Glutamatergic neuron (in vitro differentiated cells): ENCODE measurements around the gene FUT3. TPM values are rescaled to one million over a fixed set of nuclear protein-coding genes. Genes with fewer than 3 reads are reported as not detected.

Source experiments
- DNase-seq: peaks from one replicate; pipeline ENCODE4 v3.0.0; 2022
- H3K27ac Mint-ChIP-seq: one replicate; pipeline ENCODE4 v1.8.0; 2020; ENCODE audit warnings: mild to moderate bottlenecking, mixed read lengths, inconsistent platforms; ENCODE audit not compliant: unreplicated experiment
- H3K27me3 Mint-ChIP-seq: one replicate; pipeline ENCODE4 v1.8.0; 2020; ENCODE audit warnings: mild to moderate bottlenecking, moderate library complexity, mixed read lengths, inconsistent platforms; ENCODE audit not compliant: unreplicated experiment
- H3K36me3 Mint-ChIP-seq: one replicate; pipeline ENCODE4 v1.8.0; 2020; ENCODE audit warnings: mild to moderate bottlenecking, mixed read lengths, inconsistent platforms; ENCODE audit not compliant: unreplicated experiment
- H3K4me1 Mint-ChIP-seq: one replicate; pipeline ENCODE4 v1.8.0; 2020; ENCODE audit warnings: mild to moderate bottlenecking, low read depth, mixed read lengths, inconsistent platforms; ENCODE audit not compliant: unreplicated experiment
- H3K4me3 Mint-ChIP-seq: one replicate; pipeline ENCODE4 v1.8.0; 2020; ENCODE audit warnings: mild to moderate bottlenecking, mixed read lengths, inconsistent platforms; ENCODE audit not compliant: unreplicated experiment
- H3K9me3 Mint-ChIP-seq: one replicate; pipeline ENCODE4 v1.8.0; 2020; ENCODE audit warnings: mild to moderate bottlenecking, moderate library complexity, mixed read lengths, inconsistent platforms; ENCODE audit not compliant: unreplicated experiment
- CTCF ChIP-seq: fragments of 200-600 bp; sonication (generic); IDR thresholded peaks from one replicate; pipeline ENCODE4 v1.5.0; 2021; ENCODE audit not compliant: partially characterized antibody, unreplicated experiment
- total RNA-seq: library from RNA; stranded (reverse); fragmentation: NEBNext Ultra II Directional; extraction: Animal tissue kit (Norgen Biotek cat#: 25700); gene quantifications from one replicate; pipeline ENCODE4 v1.2.1, GENCODE V29; 2021; ENCODE audit not compliant: unreplicated experiment

FUT3 gene
- total RNA-seq, 1 donor from 2014 or later, result not detected

DNA sequence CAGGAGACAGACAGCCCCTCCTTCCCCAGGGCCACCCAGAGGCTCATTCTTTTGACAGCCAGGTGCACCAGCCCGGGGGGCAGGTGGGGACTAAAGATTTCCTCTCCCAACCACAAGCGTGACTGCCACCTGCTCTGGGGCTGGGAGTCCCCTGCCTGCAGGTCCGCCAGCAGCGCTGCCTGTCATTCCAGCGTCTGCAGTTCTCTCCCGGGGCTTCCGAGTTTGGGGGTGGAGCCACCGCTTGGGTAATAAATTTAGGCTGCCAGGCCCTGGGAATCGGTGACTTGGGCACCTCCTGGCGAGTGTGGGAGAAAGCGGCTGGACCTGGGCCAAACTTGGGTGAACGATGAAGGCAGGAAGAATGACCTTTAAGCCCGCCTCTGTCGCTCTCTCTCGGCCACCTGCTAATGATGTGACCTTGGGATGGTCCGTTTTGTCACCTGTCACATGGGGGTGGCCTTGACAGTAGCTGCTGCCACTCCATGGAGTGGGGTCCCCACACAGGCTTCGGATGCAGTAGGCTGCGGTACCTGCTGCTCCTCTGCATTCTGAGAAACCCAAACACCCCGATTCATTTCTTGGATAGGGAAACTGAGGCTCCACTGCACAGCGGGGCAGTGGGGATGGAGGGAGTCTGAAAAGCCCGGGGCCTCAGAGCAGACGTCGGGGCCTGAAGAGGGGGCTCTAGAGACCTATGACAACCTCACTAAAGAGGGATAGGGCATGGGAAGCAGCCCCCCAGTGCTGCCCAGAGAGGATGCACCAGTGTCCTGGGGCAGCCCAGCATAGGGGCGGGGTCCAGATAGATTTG lies 24.5 kb downstream of the FUT3 start:
- Mint-ChIP-seq H3K27me3 (peaks cover 8% of the 10 kb centered on the region), H3K4me3 (peak overlapping the region; percentile 91), H3K9me3 (peaks cover 8% of the 10 kb centered on the region), H3K4me1 (no peaks in the 10 kb centered on the region), H3K27ac (peak overlapping the region; percentile 52), H3K36me3 (no peaks in the 10 kb centered on the region)
- peak; percentile 73 for DNase-seq
- no peak for TF ChIP-seq CTCF

DNA sequence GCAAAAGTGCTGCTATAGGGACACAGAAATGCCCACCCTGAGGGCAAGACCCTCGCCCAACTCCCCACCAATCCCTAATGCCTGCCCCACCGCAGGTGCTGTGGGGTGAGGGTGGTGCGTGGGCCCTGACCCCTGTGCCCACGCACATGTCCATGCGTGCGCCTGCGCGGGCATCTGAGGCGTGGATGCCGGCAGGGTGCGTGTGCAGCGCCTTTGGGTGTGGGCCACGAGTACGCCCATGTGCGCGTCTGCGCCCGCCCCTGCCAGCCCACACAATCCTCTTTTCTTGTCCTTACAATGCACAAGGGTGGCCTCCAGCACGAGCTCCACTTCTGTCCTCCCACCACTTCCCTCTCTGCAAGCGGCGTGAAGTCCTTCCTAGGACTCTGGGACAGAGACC lies 26.1 kb downstream of the FUT3 start:
- peaks cover 10% of the 10 kb centered on the region for H3K27me3 Mint-ChIP-seq
- no peak for TF ChIP-seq CTCF
- no peaks in the 10 kb centered on the region for H3K4me1 Mint-ChIP-seq
- no peak overlapping the region for H3K4me3 Mint-ChIP-seq
- H3K36me3 Mint-ChIP-seq, result no peaks in the 10 kb centered on the region
- DNase-seq, result no peak
- peaks cover 14% of the 10 kb centered on the region for H3K9me3 Mint-ChIP-seq
- H3K27ac Mint-ChIP-seq, result no peak overlapping the region

GRCh38 chr19:5824751-5825150 lies 26.5 kb downstream of the FUT3 start:
- Mint-ChIP-seq H3K27ac (no peak overlapping the region), H3K4me3 (no peak overlapping the region), H3K36me3 (no peaks in the 10 kb centered on the region), H3K4me1 (no peaks in the 10 kb centered on the region), H3K27me3 (peaks cover 10% of the 10 kb centered on the region), H3K9me3 (peaks cover 14% of the 10 kb centered on the region)
- peak; percentile 47 for DNase-seq
- no peak for TF ChIP-seq CTCF

DNA sequence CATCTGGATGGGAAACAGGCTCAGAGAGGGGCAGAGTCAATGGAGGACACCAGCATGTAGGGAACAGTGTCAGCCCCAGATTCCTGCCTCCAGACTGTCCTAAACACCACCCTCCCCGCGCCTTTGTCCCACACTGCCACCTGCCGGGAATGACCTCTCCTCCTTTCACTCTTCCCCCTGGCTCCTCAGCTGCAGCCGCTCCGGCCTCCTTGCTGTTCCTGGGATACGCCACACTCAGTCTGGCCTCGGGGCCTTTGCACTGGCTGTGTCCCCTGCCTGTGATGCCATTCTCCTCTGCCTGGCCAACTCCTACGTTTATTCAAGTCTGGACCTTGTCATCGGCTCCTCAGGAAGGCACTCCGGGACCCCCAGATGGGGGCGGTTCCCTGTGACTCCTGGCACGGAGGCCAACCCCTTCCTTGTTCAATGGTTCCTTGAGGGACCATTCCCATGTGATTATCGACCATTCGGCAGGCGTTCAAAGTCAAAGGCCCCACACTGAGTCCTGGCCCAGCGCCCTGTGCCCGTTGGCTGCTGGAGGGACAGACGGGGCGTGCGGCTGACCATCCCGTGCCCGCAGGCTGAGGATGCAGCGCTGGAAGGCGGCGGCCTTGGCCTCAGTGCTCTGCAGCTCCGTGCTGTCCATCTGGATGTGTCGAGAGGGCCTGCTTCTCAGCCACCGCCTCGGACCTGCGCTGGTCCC lies 27.5 kb downstream of the FUT3 start:
- DNase-seq, result no peak
- no peak for TF ChIP-seq CTCF
- no peak overlapping the region for H3K4me3 Mint-ChIP-seq
- no peaks in the 10 kb centered on the region for H3K4me1 Mint-ChIP-seq
- H3K27me3 Mint-ChIP-seq, result peaks cover 10% of the 10 kb centered on the region
- no peaks in the 10 kb centered on the region for H3K36me3 Mint-ChIP-seq
- no peak overlapping the region for H3K27ac Mint-ChIP-seq
- peaks cover 14% of the 10 kb centered on the region for H3K9me3 Mint-ChIP-seq

DNA sequence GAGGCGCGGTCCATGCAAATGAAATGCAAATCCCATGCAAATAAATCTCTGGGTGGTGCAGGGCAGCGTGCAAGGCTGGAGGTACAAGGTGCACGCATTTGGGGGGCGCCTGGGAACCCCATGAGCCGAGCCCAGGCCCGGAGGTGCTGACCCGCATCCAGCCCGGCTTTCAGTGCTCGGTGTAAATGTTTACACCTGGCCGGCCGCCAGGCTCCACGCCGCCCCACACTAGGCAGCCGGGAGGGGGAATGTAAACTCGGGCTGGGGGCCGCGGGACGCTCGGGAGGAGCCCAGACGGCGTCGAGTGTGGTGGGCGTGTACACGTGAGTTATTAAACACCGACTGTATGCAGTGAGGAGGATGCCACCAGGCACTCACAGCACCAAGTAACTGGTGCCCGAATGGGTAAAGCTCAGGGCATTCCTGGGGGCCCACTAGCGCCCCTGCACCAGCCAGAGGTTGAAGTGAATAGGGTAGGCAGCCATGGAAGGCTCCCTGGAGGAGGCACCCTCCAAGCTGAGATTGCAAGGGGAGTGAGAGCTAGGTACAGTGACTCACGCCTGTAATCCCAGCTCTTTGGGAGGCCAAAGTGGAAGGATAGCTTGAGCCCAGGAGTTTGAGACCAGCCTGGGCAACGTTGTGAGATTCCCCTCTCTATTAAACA lies 28.9 kb downstream of the FUT3 start:
- no peak for DNase-seq
- TF ChIP-seq CTCF, result no peak
- no peak overlapping the region for H3K27ac Mint-ChIP-seq
- no peak overlapping the region for H3K4me3 Mint-ChIP-seq
- H3K36me3 Mint-ChIP-seq, result no peaks in the 10 kb centered on the region
- peaks cover 4% of the 10 kb centered on the region for H3K27me3 Mint-ChIP-seq
- H3K4me1 Mint-ChIP-seq, result no peaks in the 10 kb centered on the region
- H3K9me3 Mint-ChIP-seq, result peaks cover 9% of the 10 kb centered on the region
